CD4-positive, alpha-beta T cell treated with Interleukin-6 at 100 ng/mL for 8 hours (primary cell): ENCODE results near the gene ZNF444.
"Not testable (repeated sequence)": the region's sequence is repeated elsewhere in the genome, so short reads cannot be mapped to it uniquely, and the experiment has no call there.

Experiments used
- DNase-seq: peaks from one replicate; pipeline ENCODE4 v3.0.0-alpha.2; 2020; ENCODE audit warnings: mixed read lengths, low spot score

Gene ZNF444

DNA sequence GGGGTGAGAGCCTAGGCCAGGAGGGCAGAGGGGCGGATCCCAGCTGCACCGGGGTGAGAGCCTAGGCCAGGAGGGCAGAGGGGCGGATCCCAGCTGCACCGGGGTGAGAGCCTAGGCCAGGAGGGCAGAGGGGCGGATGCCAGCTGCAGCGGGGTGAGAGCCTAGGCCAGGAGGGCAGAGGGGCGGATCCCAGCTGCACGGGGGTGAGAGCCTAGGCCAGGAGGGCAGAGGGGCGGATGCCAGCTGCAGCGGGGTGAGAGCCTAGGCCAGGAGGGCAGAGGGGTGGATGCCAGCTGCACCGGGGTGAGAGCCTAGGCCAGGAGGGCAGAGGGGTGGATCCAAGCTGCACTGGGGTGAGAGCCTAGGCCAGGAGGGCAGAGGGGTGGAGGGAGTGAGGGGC lies 35.2 kb downstream of the ZNF444 start:
- DNase-seq: not testable (repeated sequence)

DNA sequence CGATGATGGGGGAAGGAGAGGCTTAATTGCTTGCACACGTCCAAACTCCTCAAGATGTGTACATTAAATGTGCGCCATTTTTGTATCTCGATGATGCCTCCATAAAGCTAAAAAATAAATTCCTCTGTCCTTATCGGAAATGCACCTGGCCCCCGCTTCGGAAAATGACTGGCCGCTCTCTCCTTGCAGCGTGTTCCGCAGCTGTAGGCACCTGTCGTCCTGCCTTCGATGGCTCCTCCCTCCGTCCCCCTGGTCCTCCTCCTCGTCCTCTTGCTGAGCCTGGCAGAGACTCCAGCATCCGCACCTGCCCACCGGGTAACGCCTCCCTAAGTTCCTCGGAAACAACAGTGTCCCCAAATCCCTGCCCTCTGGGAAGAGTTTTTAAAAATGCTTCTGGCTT lies 35.8 kb downstream of the ZNF444 start:
- no peak for DNase-seq

DNA sequence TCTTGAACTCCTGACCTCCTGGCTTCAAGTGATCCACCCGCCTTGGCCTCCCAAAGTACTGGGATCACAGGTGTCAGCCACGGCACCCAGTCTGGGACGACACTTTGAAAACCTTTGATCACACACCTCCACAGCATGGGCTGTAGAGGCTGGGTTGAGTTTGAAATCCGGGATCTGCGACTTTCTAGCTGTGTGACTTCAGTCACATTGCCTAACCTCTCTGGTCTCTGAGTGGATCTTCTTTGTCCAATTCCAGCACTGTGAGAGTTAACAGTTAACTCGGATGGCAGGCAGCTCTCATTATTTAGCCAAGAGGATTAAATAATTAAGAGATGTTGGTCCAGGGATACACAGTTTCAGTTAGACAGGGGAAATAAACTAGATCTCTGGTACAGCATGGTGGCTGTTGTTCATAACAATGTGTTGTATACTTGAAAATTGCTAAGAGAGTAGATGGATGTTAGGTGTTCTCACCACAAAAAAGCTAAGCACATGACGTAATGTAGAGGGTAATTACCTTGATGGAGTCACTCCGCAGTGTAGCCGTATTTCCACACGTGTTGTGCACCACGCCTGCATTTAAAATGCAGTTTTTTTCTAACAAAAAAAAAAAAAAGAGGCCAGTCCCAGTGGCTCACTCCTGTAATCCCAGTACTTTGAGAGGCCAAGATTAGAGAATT lies 36.6 kb downstream of the ZNF444 start:
- DNase-seq: no peak

- DNase-seq: no peak
Measured at GRCh38 chr19:56189785-56190184, 48.7 kb downstream of the ZNF444 start.

DNA sequence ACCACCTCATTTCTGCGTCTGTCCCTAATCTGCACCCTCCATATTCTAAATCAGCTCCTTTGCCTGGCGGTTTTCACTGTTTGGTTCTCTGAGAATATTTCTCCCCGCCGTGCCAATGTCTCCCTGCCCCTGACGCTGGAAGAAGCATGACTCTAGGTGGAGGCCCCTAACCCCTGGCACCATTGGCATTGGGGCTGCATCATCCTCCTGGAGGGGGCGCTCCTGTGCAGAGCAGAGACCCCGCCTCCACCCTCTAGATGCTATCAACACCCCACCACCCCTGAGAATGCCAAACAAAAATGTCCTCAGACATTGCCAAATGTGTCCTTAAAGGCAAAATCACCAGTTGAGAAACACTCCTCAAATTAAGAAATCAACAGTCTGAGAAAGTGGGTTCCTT lies 50.0 kb downstream of the ZNF444 start:
- DNase-seq: no peak

DNA sequence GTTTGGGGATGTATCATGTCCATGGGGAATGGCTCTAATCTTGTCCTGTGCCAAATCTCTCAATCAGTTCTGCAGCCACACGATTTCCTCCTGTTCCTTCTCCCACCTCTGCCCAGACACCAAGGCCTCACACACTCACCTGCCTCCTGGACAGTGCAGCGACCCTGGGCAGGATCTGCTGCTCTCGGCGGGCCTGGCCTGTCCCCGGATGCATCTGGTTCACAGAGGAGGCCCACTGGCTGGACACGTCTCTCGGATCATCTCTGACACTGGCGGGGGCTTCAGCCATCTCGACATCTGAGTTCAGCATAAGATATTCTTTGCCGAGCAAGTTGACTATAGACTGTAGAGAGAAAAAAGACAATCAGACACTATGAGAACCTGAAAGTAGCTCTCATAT lies 50.6 kb downstream of the ZNF444 start:
- DNase-seq: no peak

- no peak for DNase-seq
Measured at GRCh38 chr19:56193981-56194640, 53.0 kb downstream of the ZNF444 start.

DNA sequence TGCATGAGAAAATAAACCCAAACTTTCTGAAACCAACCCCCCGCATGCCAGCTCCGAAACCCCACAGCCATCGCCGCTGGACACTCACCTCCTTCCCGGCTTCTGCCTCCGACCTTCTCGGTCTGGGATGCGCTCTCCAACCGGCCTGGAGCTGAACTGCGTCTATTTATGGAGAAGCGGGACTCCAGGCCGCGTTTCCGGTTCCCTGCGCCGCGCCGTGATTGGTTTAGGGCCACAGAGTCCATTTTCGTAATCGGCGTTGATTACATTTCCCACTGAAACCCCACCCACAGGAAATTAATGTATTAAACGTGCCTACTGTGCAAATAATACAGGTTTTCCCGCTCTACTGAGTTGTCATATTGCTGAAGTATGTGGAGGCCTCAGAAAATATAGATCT lies 56.6 kb downstream of the ZNF444 start, which contains the start of gene ZSCAN5B:
Gene ZSCAN5B (minus strand): TSS at position 138 of the 400 bp plus-strand sequence. CDS start 4,731 bp downstream, outside the sequence.
- not testable (repeated sequence) for DNase-seq

DNA sequence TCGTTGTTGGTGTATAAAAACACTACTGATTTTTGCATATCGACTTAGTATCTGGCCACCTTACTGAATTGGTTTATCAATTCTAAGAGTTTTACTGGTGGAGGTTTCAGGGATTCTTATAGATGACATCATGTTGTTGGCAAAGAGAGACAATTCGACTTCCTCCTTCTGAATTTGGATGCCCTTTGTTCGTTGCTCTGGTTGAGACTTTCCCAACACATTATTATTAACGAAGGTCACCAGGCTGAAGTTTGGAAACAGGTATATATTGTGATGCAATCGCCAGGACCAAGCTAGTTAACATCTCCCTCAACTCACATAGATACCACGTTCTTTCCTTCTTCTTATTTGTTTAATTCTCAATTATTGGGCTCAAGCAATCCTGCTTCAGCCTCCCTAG lies 58.6 kb downstream of the ZNF444 start:
- DNase-seq: no peak

DNA sequence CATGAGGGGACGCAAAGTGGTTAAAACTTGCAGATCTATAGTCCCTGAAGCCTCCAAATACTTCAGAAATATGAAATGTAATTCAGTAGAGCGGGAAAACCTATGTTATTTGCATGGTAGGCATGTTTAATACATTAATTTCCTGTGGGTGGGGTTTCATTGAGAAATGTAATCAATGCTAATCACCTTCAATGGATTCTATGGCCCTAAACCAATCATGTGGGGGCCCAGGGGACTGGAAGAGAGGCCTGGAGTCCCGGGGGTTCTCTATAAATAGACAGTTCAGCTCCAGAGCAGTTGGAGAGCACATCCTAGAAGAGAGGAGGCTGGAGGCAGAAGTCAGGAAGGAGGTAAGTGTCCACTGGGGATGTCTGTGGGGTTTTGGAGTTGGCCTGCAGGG lies 60.9 kb downstream of the ZNF444 start, which contains the start of gene ZSCAN5C:
Gene ZSCAN5C (plus strand): TSS at position 301 of the 400 bp plus-strand sequence. CDS start 3,641 bp downstream, outside the sequence.
- no peak for DNase-seq

- DNase-seq: not testable (repeated sequence)
Measured at GRCh38 chr19:56207581-56207980, 66.5 kb downstream of the ZNF444 start.

GRCh38 chr19:56209091-56209490 lies 68.0 kb downstream of the ZNF444 start:
- DNase-seq: no peak

GRCh38 chr19:56210036-56210435 lies 68.9 kb downstream of the ZNF444 start:
- not testable (repeated sequence) for DNase-seq
